Duodenal mucosa (tissue), 2 donors: ENCODE results near the gene RBM38.

ENCODE experiments used
- H3K27ac ChIP-seq: one replicate; pipeline ENCODE4 v1.7.0; 2013; ENCODE audit warnings: low read depth, low read length
- H3K27me3 ChIP-seq, 2 donors: one replicate each; pipeline ENCODE4 v1.7.0; 2013; ENCODE audit warnings: low read length in 2 of 2, control low read depth in 1 of 2; ENCODE audit not compliant: insufficient read depth in 2 of 2, control insufficient read depth in 1 of 2
- H3K36me3 ChIP-seq, 2 donors: one replicate each; pipeline ENCODE4 v1.7.0; 2013; ENCODE audit warnings: low read length in 2 of 2, control low read depth in 1 of 2; ENCODE audit not compliant: insufficient read depth in 2 of 2, control insufficient read depth in 1 of 2
- H3K4me1 ChIP-seq, 2 donors: one replicate each; pipeline ENCODE4 v1.7.0; 2013; ENCODE audit warnings: low read length in 2 of 2, control low read depth in 1 of 2; ENCODE audit not compliant: insufficient read depth in 2 of 2, control insufficient read depth in 1 of 2
- H3K4me3 ChIP-seq, 2 donors: one replicate each; pipeline ENCODE4 v1.7.0; 2013; ENCODE audit warnings: low read length in 2 of 2, low read depth in 1 of 2
- H3K9ac ChIP-seq, 2 donors: one replicate each; pipeline ENCODE4 v1.7.0; 2013; ENCODE audit warnings: low read length in 2 of 2, low read depth in 1 of 2
- H3K9me3 ChIP-seq, 2 donors: one replicate each; pipeline ENCODE4 v1.7.0; 2013; ENCODE audit warnings: low read length in 2 of 2, control low read depth in 1 of 2; ENCODE audit not compliant: control insufficient read depth in 1 of 2

Gene RBM38

GRCh38 chr20:57374343-57374930 lies 16.8 kb upstream of the RBM38 start:
- Histone ChIP-seq H3K9ac (no peak overlapping the region), H3K36me3 (peaks cover 49 to 92% of the 10 kb centered on the region in 2 donors), H3K27ac (no peak overlapping the region), H3K9me3 (no peaks in the 10 kb centered on the region), H3K4me1 (no peaks in the 10 kb centered on the region), H3K27me3 (no peaks in the 10 kb centered on the region), H3K4me3 (no peak overlapping the region)

- H3K9me3 ChIP-seq, result no peaks in the 10 kb centered on the region
- H3K27ac ChIP-seq, result no peak overlapping the region
- H3K4me1 ChIP-seq, result no peaks in the 10 kb centered on the region
- H3K4me3 ChIP-seq, result peak overlapping the region in 1 of 2 donors; percentile 34
- no peaks in the 10 kb centered on the region for H3K27me3 ChIP-seq
- peaks cover 44 to 92% of the 10 kb centered on the region in 2 donors for H3K36me3 ChIP-seq
- no peak overlapping the region for H3K9ac ChIP-seq
Measured at GRCh38 chr20:57374931-57375651, 16.1 kb upstream of the RBM38 start.

GRCh38 chr20:57375652-57376230 lies 15.5 kb upstream of the RBM38 start:
- H3K9me3 ChIP-seq, result no peaks in the 10 kb centered on the region
- H3K4me3 ChIP-seq, result no peak overlapping the region
- no peaks in the 10 kb centered on the region for H3K27me3 ChIP-seq
- peaks cover 38 to 92% of the 10 kb centered on the region in 2 donors for H3K36me3 ChIP-seq
- H3K4me1 ChIP-seq, result no peaks in the 10 kb centered on the region
- H3K9ac ChIP-seq, result no peak overlapping the region
- H3K27ac ChIP-seq, result no peak overlapping the region

GRCh38 chr20:57377350-57377749 lies 13.8 kb upstream of the RBM38 start:
- Histone ChIP-seq H3K9me3 (no peaks in the 10 kb centered on the region), H3K4me3 (no peak overlapping the region), H3K27me3 (no peaks in the 10 kb centered on the region), H3K27ac (no peak overlapping the region), H3K9ac (no peak overlapping the region), H3K36me3 (peaks cover 24 to 78% of the 10 kb centered on the region in 2 donors), H3K4me1 (no peaks in the 10 kb centered on the region)

GRCh38 chr20:57378107-57378506 lies 13.1 kb upstream of the RBM38 start:
- H3K27ac ChIP-seq, result no peak overlapping the region
- no peaks in the 10 kb centered on the region for H3K9me3 ChIP-seq
- H3K36me3 ChIP-seq, result peaks cover 24 to 71% of the 10 kb centered on the region in 2 donors
- H3K4me1 ChIP-seq, result no peaks in the 10 kb centered on the region
- H3K27me3 ChIP-seq, result no peaks in the 10 kb centered on the region
- H3K4me3 ChIP-seq, result no peak overlapping the region
- no peak overlapping the region for H3K9ac ChIP-seq

GRCh38 chr20:57378646-57379262 lies 12.4 kb upstream of the RBM38 start:
- Histone ChIP-seq H3K27ac (no peak overlapping the region), H3K27me3 (no peaks in the 10 kb centered on the region), H3K4me1 (no peaks in the 10 kb centered on the region), H3K9ac (no peak overlapping the region), H3K36me3 (peaks cover 20 to 64% of the 10 kb centered on the region in 2 donors), H3K9me3 (no peaks in the 10 kb centered on the region), H3K4me3 (no peak overlapping the region)

- no peak overlapping the region for H3K27ac ChIP-seq
- H3K27me3 ChIP-seq, result no peaks in the 10 kb centered on the region
- H3K4me3 ChIP-seq, result no peak overlapping the region
- no peaks in the 10 kb centered on the region for H3K4me1 ChIP-seq
- no peaks in the 10 kb centered on the region for H3K9me3 ChIP-seq
- peaks cover 16 to 63% of the 10 kb centered on the region in 2 donors for H3K36me3 ChIP-seq
- H3K9ac ChIP-seq, result no peak overlapping the region
Measured at GRCh38 chr20:57379263-57379647, 11.9 kb upstream of the RBM38 start.

- H3K27me3 ChIP-seq, result no peaks in the 10 kb centered on the region
- no peaks in the 10 kb centered on the region for H3K4me1 ChIP-seq
- H3K9me3 ChIP-seq, result no peaks in the 10 kb centered on the region
- H3K4me3 ChIP-seq, result no peak overlapping the region
- peaks cover 8 to 58% of the 10 kb centered on the region in 2 donors for H3K36me3 ChIP-seq
- H3K27ac ChIP-seq, result no peak overlapping the region
- H3K9ac ChIP-seq, result no peak overlapping the region
Measured at GRCh38 chr20:57380081-57380750, 11.0 kb upstream of the RBM38 start.

GRCh38 chr20:57381596-57382503 lies 9.3 kb upstream of the RBM38 start:
- Histone ChIP-seq H3K4me3 (no peak overlapping the region), H3K9me3 (no peaks in the 10 kb centered on the region), H3K27ac (no peak overlapping the region), H3K36me3 (peaks cover 5 to 45% of the 10 kb centered on the region in 2 donors), H3K27me3 (no peaks in the 10 kb centered on the region), H3K4me1 (no peaks in the 10 kb centered on the region), H3K9ac (no peak overlapping the region)
